Colonic mucosa (tissue), 4 donors: ENCODE data around the gene SHH. TPM values are rescaled to one million over a fixed set of nuclear protein-coding genes. Genes with fewer than 3 reads are reported as not detected.

Experiments
- DNase-seq: peaks from one replicate; pipeline ENCODE4 v3.0.0-alpha.2; 2020
- H3K27ac ChIP-seq: fragments of 200-600 bp; one replicate; pipeline ENCODE4 v1.8.0; 2021
- H3K27me3 ChIP-seq: fragments of 200-600 bp; one replicate; pipeline ENCODE4 v1.8.0; 2021
- H3K36me3 ChIP-seq: fragments of 200-600 bp; one replicate; pipeline ENCODE4 v1.8.0; 2021
- H3K4me1 ChIP-seq: fragments of 200-600 bp; one replicate; pipeline ENCODE4 v1.8.0; 2021; ENCODE audit warnings: mild to moderate bottlenecking
- H3K4me3 ChIP-seq: fragments of 200-600 bp; one replicate; pipeline ENCODE4 v1.8.0; 2021
- H3K9ac ChIP-seq, 2 donors: one replicate each; pipeline ENCODE4 v1.7.0; 2013; ENCODE audit warnings: control low read depth in 2 of 2, low read depth in 2 of 2, low read length in 2 of 2
- H3K9me3 ChIP-seq: fragments of 200-600 bp; one replicate; pipeline ENCODE4 v1.8.0; 2021
- CTCF ChIP-seq: fragments of 200-600 bp; IDR thresholded peaks from one replicate; pipeline ENCODE4 v1.8.0; 2022; ENCODE audit warnings: antibody characterized with exemption, mild to moderate bottlenecking
- intact Hi-C: fragments of 100-400 bp; cut with DNase I; formaldehyde crosslinking; loops from one replicate; pipeline ENCODE4 v1.14.1; 2022
- total RNA-seq, 2 donors: library from RNA; stranded (reverse); fragmentation: NEBNext Ultra II Directional in 1 of 2; extraction: Animal tissue kit (Norgen Biotek cat#: 25700) in 1 of 2; gene quantifications; one replicate each; pipeline ENCODE4 v1.2.1, GENCODE V29; 2021
- donor health status: healthy.
- donor health status: DM: no; HTN: no; CAD: no.
- donor health status: DM: no; HTN: no; CAD: no.

Gene SHH
- total RNA-seq, 2 donors from 2014 or later, result 5.6 to 8.1 TPM

DNA sequence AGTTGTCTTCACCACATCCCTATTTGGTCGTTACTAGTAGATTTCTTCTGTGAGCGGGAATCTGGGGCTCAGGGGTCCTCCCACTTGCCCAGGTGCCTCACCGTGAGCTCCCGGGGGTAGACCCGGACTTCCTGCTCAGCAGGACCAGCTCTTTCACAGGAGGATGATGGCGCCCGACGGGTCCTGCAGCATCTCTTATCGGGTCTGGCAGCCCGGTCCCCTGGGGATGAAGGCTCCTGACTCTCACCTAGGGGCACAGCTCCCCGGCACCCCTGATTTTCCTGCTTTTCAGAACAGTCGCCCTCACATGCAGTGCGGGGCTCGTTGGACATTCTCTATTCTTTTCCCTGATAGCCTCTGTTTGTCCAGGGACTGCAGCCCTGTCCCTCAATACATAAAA, 33.0 kb upstream of the SHH start:
- H3K27ac ChIP-seq, result no peak overlapping the region

GRCh38 chr7:155844526-155844925, 32.3 kb upstream of the SHH start:
- intact Hi-C loops, result no loop called here
- no peaks in the 10 kb centered on the region for H3K36me3 ChIP-seq
- H3K4me1 ChIP-seq, result no peaks in the 10 kb centered on the region
- no peaks in the 10 kb centered on the region for H3K27me3 ChIP-seq
- H3K9ac ChIP-seq, result no peak overlapping the region
- H3K9me3 ChIP-seq, result no peaks in the 10 kb centered on the region
- no peak overlapping the region for H3K4me3 ChIP-seq
- DNase-seq, result no peak
- H3K27ac ChIP-seq, result peak overlapping the region; percentile 36
- no peak for TF ChIP-seq CTCF

More for the DNA sequence above, 33.0 kb upstream of the SHH start:
- H3K9ac ChIP-seq, result no peak overlapping the region
- TF ChIP-seq CTCF, result no peak
- no peak overlapping the region for H3K4me3 ChIP-seq
- H3K4me1 ChIP-seq, result no peaks in the 10 kb centered on the region
- H3K27me3 ChIP-seq, result no peaks in the 10 kb centered on the region
- H3K36me3 ChIP-seq, result no peaks in the 10 kb centered on the region
- DNase-seq, result no peak
- no peaks in the 10 kb centered on the region for H3K9me3 ChIP-seq
- intact Hi-C loops, result no loop called here

DNA sequence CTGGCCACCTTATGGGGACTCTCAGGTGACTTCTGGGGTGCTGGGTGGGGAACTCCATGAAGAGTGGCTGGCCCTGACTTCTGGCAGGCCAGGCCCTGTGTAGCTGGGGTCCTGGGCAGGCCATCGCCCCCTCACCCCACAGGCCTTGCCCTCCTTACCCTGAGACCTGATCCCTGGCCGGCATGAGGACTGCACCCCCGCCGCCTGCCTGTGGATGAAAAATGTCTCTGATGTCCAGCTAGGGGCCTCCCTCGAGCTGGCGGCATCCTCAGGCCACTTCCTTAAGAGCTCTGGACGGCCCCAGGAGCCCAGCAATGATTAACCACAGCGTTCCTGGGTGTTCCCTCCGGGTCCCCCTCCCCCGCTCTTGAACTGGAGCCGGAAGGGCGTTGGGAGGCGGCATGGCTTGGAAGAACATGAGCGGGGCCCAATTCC, 31.8 kb upstream of the SHH start:
- TF ChIP-seq CTCF, result no peak

GRCh38 chr7:155843426-155844018, 31.3 kb upstream of the SHH start:
- intact Hi-C loops, result no loop called here
- H3K36me3 ChIP-seq, result no peaks in the 10 kb centered on the region
- no peak overlapping the region for H3K4me3 ChIP-seq
- no peaks in the 10 kb centered on the region for H3K4me1 ChIP-seq
- no peak for TF ChIP-seq CTCF
- peak overlapping the region; percentile 24 to 43 for H3K9ac ChIP-seq
- no peak overlapping the region for H3K27ac ChIP-seq
- H3K9me3 ChIP-seq, result no peaks in the 10 kb centered on the region
- DNase-seq, result no peak
- H3K27me3 ChIP-seq, result no peaks in the 10 kb centered on the region

More for the DNA sequence above, 31.8 kb upstream of the SHH start:
- no peaks in the 10 kb centered on the region for H3K36me3 ChIP-seq
- no peaks in the 10 kb centered on the region for H3K9me3 ChIP-seq
- H3K4me1 ChIP-seq, result no peaks in the 10 kb centered on the region
- DNase-seq, result peak; percentile 88
- no peaks in the 10 kb centered on the region for H3K27me3 ChIP-seq
- H3K9ac ChIP-seq, result peak overlapping the region; percentile 24 to 43
- intact Hi-C loops, result no loop called here
- peak overlapping the region; percentile 36 for H3K27ac ChIP-seq
- no peak overlapping the region for H3K4me3 ChIP-seq

DNA sequence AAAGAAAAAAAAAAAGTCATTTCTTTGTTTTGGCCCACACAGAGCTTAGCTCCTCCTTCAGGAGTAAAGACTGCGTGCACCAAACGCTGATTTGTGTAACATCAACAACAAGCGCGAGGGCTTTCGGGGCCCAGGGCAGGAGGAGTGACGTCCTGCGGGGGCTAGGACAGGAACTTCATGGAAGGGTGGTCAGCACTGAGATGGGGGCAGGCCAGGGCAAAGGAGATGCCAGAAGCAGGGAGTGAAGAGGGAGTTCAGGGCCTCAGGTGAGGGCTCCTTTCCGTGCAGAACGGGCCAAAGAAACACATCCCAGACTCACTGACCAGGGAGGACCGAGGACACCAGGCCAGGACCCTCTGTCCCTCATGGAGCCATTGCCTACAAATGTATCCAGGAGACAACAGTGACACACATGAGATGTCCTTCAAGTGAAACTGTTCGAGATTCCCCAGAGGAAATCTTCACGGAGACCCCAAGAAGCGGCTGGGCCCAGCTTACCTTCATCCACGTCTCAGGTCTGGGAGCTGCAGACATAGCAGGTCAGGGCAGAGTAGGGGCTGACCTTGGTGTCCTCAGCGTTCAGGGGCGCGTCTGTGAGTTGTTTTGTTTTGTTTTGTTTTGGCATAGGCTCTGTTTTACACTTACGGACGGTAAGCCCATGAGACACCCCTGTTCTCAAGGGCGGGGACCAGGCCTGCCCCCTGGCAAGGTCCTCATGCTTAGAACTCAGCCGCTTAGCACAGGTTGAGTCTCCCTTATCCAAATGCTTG, 30.4 kb upstream of the SHH start:
- H3K9ac ChIP-seq, result no peak overlapping the region
- H3K9me3 ChIP-seq, result no peaks in the 10 kb centered on the region
- H3K4me3 ChIP-seq, result no peak overlapping the region
- intact Hi-C loops, result no loop called here
- no peak overlapping the region for H3K27ac ChIP-seq
- H3K27me3 ChIP-seq, result no peaks in the 10 kb centered on the region
- TF ChIP-seq CTCF, result no peak
- no peaks in the 10 kb centered on the region for H3K4me1 ChIP-seq
- no peak for DNase-seq
- H3K36me3 ChIP-seq, result no peaks in the 10 kb centered on the region
